Panc1 (cell line): Measurements from ENCODE around the gene EPHB1. TPM values are rescaled to one million over a fixed set of nuclear protein-coding genes. Genes with fewer than 3 reads are reported as not detected.

ENCODE experiments used
- ATAC-seq: fragments of 200-7000 bp; cut with Tn5 transposase; 2 replicates; pipeline ENCODE4 v1.9.1; 2020; ENCODE audit warnings: mild to moderate bottlenecking, moderate library complexity
- BruUV-seq: library from RNA; stranded (reverse); fragments of 400-500 nt; replicated peaks from 2 replicates; lab custom pipeline; 2021; lab: Mats Ljungman, UMichigan
- CTCF ChIA-PET: fragments of 300-600 bp; sonication (Branson Sonifier 250); formaldehyde crosslinking; loops from one replicate; lab custom pipeline; 2022; ENCODE audit warnings: antibody characterized with exemption; lab: Charles Lee
- POLR2A ChIA-PET: fragments of 300-600 bp; sonication (Branson Sonifier 250); formaldehyde crosslinking; loops from one replicate; lab custom pipeline; 2022; ENCODE audit warnings: antibody characterized with exemption; lab: Charles Lee
- DNase-seq: peaks from one replicate; pipeline ENCODE4 v3.0.0-alpha.2; 2010; ENCODE audit warnings: low read depth, low spot score
- H3K27ac ChIP-seq: 2 replicates; pipeline ENCODE4 v1.5.1; 2011; ENCODE audit warnings: mild to moderate bottlenecking, low read length, inconsistent platforms
- H3K27me3 ChIP-seq: fragments of 200-500 bp; sonication (Bioruptor generic); 2 replicates; pipeline ENCODE4 v1.6.0; 2014; ENCODE audit warnings: low read length, inconsistent platforms; ENCODE audit not compliant: control insufficient read depth, insufficient read depth
- H3K36me3 ChIP-seq: fragments of 200-500 bp; sonication (Bioruptor generic); 2 replicates; pipeline ENCODE4 v1.5.1; 2014; ENCODE audit warnings: inconsistent platforms, mild to moderate bottlenecking, low read length, moderate library complexity; ENCODE audit not compliant: control insufficient read depth, insufficient read depth
- H3K4me1 ChIP-seq: 2 replicates; pipeline ENCODE4 v1.5.1; 2011; ENCODE audit warnings: inconsistent platforms, mild to moderate bottlenecking, low read length, moderate library complexity; ENCODE audit not compliant: control insufficient read depth, insufficient read depth
- H3K4me3 ChIP-seq, 2 experiments: 2 replicates each; pipeline ENCODE4 v1.5.1; 2011 to 2012; ENCODE audit warnings: low read depth in 2 of 2, low read length in 2 of 2, mild to moderate bottlenecking in 2 of 2, inconsistent platforms in 1 of 2, moderate library complexity in 1 of 2
- H3K9me3 ChIP-seq: fragments of 200-500 bp; sonication (Bioruptor generic); 2 replicates; pipeline ENCODE4 v1.5.1; 2014; ENCODE audit warnings: low read depth, mild to moderate bottlenecking, inconsistent platforms, low read length, moderate library complexity; ENCODE audit not compliant: control insufficient read depth, insufficient read depth
- POLR2AphosphoS5 ChIP-seq: IDR thresholded peaks from 2 replicates; pipeline ENCODE4 v1.6.1; 2012; ENCODE audit warnings: mild to moderate bottlenecking, low read depth, low read length, moderate library complexity
- SIN3A ChIP-seq: IDR thresholded peaks from 2 replicates; pipeline ENCODE4 v1.6.1; 2012; ENCODE audit warnings: low read depth, mild to moderate bottlenecking, low read length, moderate library complexity, borderline replicate concordance; ENCODE audit not compliant: insufficient read depth
- TCF7L2 ChIP-seq: IDR thresholded peaks from 2 replicates; pipeline ENCODE4 v1.6.1; 2011; ENCODE audit warnings: mild to moderate bottlenecking, low read depth, low read length, inconsistent platforms
- in situ Hi-C: cut with HindIII; loops from 2 replicates; pipeline ENCODE4 v1.10.0; 2016; ENCODE audit warnings: low sequenced_read_pairs, low pct_unique_long_range_greater_than_20kb
- intact Hi-C: fragments of 100-400 bp; cut with micrococcal nuclease; formaldehyde crosslinking; loops from one replicate; pipeline ENCODE4 v1.10.0; 2022; ENCODE audit not compliant: unreplicated experiment
- total RNA-seq: library from RNA; stranded (reverse); gene quantifications from one replicate; pipeline ENCODE4 v1.2.1, GENCODE V29; 2021; ENCODE audit not compliant: unreplicated experiment
- TF ChIP-seq, protein P1 (sequence below), 2 experiments: IDR thresholded peaks; 2 replicates each; pipeline ENCODE4 v1.6.1; 2011 to 2012; ENCODE audit warnings: low read depth in 2 of 2, control low read depth in 1 of 2, low read length in 1 of 2, mild to moderate bottlenecking in 1 of 2, moderate library complexity in 1 of 2; ENCODE audit not compliant: insufficient read depth in 1 of 2
- TF ChIP-seq, protein P2 (sequence below): fragments of 450-650 bp; IDR thresholded peaks from 2 replicates; pipeline ENCODE4 v1.5.1; 2017; ENCODE audit warnings: mild to moderate bottlenecking

EPHB1 gene
- total RNA-seq, 1 experiment from 2014 or later, result 0.46 TPM

DNA sequence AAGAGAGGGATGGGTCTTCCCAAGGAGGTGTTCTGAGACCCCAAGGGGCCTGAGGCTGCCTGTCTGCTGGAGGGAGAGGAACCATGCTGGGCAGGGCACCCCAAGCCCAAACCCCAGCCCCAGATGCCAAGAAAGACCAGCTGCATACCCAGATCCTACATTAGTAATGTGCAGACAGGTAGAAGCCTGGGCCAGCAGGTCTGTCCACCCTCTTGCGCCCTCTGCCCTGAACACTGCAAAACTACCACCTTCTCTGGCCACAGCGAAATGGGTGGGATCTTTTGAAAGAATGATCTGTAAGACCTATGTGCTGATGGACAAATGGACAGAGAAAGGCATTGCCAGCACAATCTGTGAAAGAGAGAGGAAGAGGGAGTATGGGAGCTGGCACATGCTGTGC, 283.2 kb downstream of the EPHB1 start:
- H3K4me1 ChIP-seq, result no peaks in the 10 kb centered on the region
- DNase-seq (no peak), ATAC-seq (no peak)
- in situ Hi-C loops, result no loop called here
- intact Hi-C loops, result no loop called here
- TF ChIP-seq POLR2AphosphoS5 (no peak), SIN3A (no peak), TCF7L2 (no peak)
- TF ChIP-seq, protein P1, sequence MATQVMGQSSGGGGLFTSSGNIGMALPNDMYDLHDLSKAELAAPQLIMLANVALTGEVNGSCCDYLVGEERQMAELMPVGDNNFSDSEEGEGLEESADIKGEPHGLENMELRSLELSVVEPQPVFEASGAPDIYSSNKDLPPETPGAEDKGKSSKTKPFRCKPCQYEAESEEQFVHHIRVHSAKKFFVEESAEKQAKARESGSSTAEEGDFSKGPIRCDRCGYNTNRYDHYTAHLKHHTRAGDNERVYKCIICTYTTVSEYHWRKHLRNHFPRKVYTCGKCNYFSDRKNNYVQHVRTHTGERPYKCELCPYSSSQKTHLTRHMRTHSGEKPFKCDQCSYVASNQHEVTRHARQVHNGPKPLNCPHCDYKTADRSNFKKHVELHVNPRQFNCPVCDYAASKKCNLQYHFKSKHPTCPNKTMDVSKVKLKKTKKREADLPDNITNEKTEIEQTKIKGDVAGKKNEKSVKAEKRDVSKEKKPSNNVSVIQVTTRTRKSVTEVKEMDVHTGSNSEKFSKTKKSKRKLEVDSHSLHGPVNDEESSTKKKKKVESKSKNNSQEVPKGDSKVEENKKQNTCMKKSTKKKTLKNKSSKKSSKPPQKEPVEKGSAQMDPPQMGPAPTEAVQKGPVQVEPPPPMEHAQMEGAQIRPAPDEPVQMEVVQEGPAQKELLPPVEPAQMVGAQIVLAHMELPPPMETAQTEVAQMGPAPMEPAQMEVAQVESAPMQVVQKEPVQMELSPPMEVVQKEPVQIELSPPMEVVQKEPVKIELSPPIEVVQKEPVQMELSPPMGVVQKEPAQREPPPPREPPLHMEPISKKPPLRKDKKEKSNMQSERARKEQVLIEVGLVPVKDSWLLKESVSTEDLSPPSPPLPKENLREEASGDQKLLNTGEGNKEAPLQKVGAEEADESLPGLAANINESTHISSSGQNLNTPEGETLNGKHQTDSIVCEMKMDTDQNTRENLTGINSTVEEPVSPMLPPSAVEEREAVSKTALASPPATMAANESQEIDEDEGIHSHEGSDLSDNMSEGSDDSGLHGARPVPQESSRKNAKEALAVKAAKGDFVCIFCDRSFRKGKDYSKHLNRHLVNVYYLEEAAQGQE (IDR thresholded peaks at IDR 0.05; ENCODE audit: insufficient read depth in 1 of 2, low read depth in 2 of 2, low read length in 1 of 2), result no peak
- TF ChIP-seq, protein P2, sequence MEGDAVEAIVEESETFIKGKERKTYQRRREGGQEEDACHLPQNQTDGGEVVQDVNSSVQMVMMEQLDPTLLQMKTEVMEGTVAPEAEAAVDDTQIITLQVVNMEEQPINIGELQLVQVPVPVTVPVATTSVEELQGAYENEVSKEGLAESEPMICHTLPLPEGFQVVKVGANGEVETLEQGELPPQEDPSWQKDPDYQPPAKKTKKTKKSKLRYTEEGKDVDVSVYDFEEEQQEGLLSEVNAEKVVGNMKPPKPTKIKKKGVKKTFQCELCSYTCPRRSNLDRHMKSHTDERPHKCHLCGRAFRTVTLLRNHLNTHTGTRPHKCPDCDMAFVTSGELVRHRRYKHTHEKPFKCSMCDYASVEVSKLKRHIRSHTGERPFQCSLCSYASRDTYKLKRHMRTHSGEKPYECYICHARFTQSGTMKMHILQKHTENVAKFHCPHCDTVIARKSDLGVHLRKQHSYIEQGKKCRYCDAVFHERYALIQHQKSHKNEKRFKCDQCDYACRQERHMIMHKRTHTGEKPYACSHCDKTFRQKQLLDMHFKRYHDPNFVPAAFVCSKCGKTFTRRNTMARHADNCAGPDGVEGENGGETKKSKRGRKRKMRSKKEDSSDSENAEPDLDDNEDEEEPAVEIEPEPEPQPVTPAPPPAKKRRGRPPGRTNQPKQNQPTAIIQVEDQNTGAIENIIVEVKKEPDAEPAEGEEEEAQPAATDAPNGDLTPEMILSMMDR, result no peak
- H3K9me3 ChIP-seq, result no peaks in the 10 kb centered on the region
- no peak overlapping the region for H3K4me3 ChIP-seq
- no peak overlapping the region for H3K27ac ChIP-seq
- ChIA-PET CTCF (no interaction called here), POLR2A (no interaction called here)
- no peaks in the 10 kb centered on the region; the same call in 1 of the 2 replicates for H3K27me3 ChIP-seq
- no peaks in the 10 kb centered on the region for H3K36me3 ChIP-seq
- BruUV-seq, result no TSS peak

DNA sequence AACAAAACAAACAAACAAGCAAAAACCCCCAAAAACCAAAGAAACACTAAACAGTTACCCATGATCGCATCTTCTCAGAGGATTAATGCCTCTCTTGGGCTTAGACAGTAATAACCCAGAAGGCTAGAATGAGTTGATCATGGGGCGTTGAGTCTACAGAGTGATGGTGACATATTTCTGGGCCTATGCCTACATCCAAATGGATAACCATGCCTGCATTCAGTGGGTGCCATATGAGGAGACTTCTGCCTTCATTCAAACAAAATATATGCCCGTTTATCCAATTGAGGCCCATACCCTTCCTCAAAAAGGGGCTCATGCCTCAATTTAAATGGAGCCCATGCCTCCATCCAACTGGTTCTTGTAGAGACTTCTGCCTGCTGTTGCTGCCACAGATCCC, 284.0 kb downstream of the EPHB1 start:
- intact Hi-C loops (no loop called here), in situ Hi-C loops (no loop called here)
- POLR2A ChIA-PET, result interaction anchor here (0.5 kb wide), 1 partner anchor 523 kb away, joined by 5 read pairs; no protein-coding TSS in a partner anchor
- Histone ChIP-seq H3K9me3 (no peaks in the 10 kb centered on the region), H3K36me3 (no peaks in the 10 kb centered on the region), H3K4me1 (no peaks in the 10 kb centered on the region), H3K27me3 (no peaks in the 10 kb centered on the region), H3K27ac (no peak overlapping the region), H3K4me3 (no peak overlapping the region)
- TF ChIP-seq, protein P2, result no peak
- no peak for TF ChIP-seq POLR2AphosphoS5
- TF ChIP-seq, protein P1 (IDR thresholded peaks at IDR 0.05; ENCODE audit: insufficient read depth in 1 of 2, low read depth in 2 of 2, low read length in 1 of 2), result no peak
- TF ChIP-seq SIN3A, result no peak
- no peak for TF ChIP-seq TCF7L2
- ATAC-seq (no peak), DNase-seq (no peak)
- BruUV-seq, result no TSS peak
- CTCF ChIA-PET, result no interaction called here
